DND-41 (cell line): ENCODE measurements around the gene MUCL1.

Source experiments
- ATAC-seq: fragments of 200-7000 bp; cut with Tn5 transposase; 3 replicates; pipeline ENCODE4 v1.9.1; 2021; ENCODE audit warnings: low read depth; ENCODE audit not compliant: insufficient read depth
- DNase-seq: peaks from one replicate; pipeline ENCODE4 v3.0.0-alpha.2; 2020
- H2AFZ ChIP-seq: 2 replicates; pipeline ENCODE4 v1.6.0; 2012; ENCODE audit warnings: low read depth, low read length
- H3K27ac ChIP-seq: 2 replicates; pipeline ENCODE4 v1.5.1; 2012; ENCODE audit warnings: low read length, inconsistent platforms
- H3K27me3 ChIP-seq: fragments of 200-600 bp; sonication (generic); 2 replicates; pipeline ENCODE4 v1.6.0; 2012; ENCODE audit warnings: low read length, mild to moderate bottlenecking, inconsistent platforms; ENCODE audit not compliant: insufficient read depth, poor library complexity
- H3K36me3 ChIP-seq: 2 replicates; pipeline ENCODE4 v1.5.1; 2012; ENCODE audit warnings: low read length, inconsistent platforms; ENCODE audit not compliant: insufficient read depth
- H3K4me1 ChIP-seq: 2 replicates; pipeline ENCODE4 v1.5.1; 2012; ENCODE audit warnings: mild to moderate bottlenecking, low read length; ENCODE audit not compliant: insufficient read depth
- H3K4me2 ChIP-seq: 2 replicates; pipeline ENCODE4 v1.6.0; 2012; ENCODE audit warnings: mild to moderate bottlenecking, moderate library complexity, low read length, inconsistent platforms; ENCODE audit not compliant: insufficient read depth
- H3K4me3 ChIP-seq, 2 experiments: fragments of 200-600 bp in 1 of 2; shearing (Covaris generic) in 1 of 2; 2 replicates each; pipeline ENCODE4 v1.5.1; 2012 to 2016; ENCODE audit warnings: inconsistent platforms in 2 of 2, low read length in 2 of 2, mild to moderate bottlenecking in 2 of 2, low read depth in 1 of 2, moderate library complexity in 1 of 2
- H3K79me2 ChIP-seq: 2 replicates; pipeline ENCODE4 v1.6.0; 2012; ENCODE audit warnings: low read length, inconsistent platforms; ENCODE audit not compliant: insufficient read depth
- H3K9ac ChIP-seq: 2 replicates; pipeline ENCODE4 v1.6.0; 2012; ENCODE audit warnings: low read depth, mild to moderate bottlenecking, inconsistent platforms, low read length, moderate library complexity
- H3K9me3 ChIP-seq: 2 replicates; pipeline ENCODE4 v1.5.1; 2012; ENCODE audit warnings: low read length, moderate library complexity, mild to moderate bottlenecking, inconsistent platforms; ENCODE audit not compliant: insufficient read depth, severe bottlenecking
- H4K20me1 ChIP-seq: 2 replicates; pipeline ENCODE4 v1.6.0; 2012; ENCODE audit warnings: low read length; ENCODE audit not compliant: insufficient read depth
- CTCF ChIP-seq: IDR thresholded peaks from 2 replicates; pipeline ENCODE4 v1.5.1; 2012; ENCODE audit warnings: borderline replicate concordance, low read length, moderate library complexity, mild to moderate bottlenecking; ENCODE audit not compliant: poor library complexity, severe bottlenecking; ENCODE audit errors: extremely low read depth
- EZH2 ChIP-seq: IDR thresholded peaks from 3 replicates; pipeline ENCODE4 v1.6.1; 2012; ENCODE audit warnings: borderline replicate concordance, low read depth, mild to moderate bottlenecking, moderate library complexity, low read length, inconsistent platforms; ENCODE audit not compliant: severe bottlenecking

Gene MUCL1

GRCh38 chr12:54829511-54829910, 24.8 kb upstream of the MUCL1 start:
- no peak overlapping the region for H2AFZ ChIP-seq
- H3K4me1 ChIP-seq: no peaks in the 10 kb centered on the region
- no peak overlapping the region for H3K9ac ChIP-seq
- DNase-seq: no peak
- no peaks in the 10 kb centered on the region for H3K9me3 ChIP-seq
- no peaks in the 10 kb centered on the region for H3K27me3 ChIP-seq
- H3K36me3 ChIP-seq: no peaks in the 10 kb centered on the region
- H3K27ac ChIP-seq: no peak overlapping the region
- H3K79me2 ChIP-seq: no peaks in the 10 kb centered on the region
- H3K4me2 ChIP-seq: no peak overlapping the region
- no peak for ATAC-seq
- no peak overlapping the region for H3K4me3 ChIP-seq
- TF ChIP-seq EZH2 (no peak), CTCF (no peak)
- H4K20me1 ChIP-seq: no peaks in the 10 kb centered on the region

GRCh38 chr12:54830199-54830598, 24.1 kb upstream of the MUCL1 start:
- Histone ChIP-seq H3K36me3 (no peaks in the 10 kb centered on the region), H3K27ac (no peak overlapping the region), H3K27me3 (no peaks in the 10 kb centered on the region), H3K9me3 (no peaks in the 10 kb centered on the region), H3K79me2 (no peaks in the 10 kb centered on the region), H3K4me2 (no peak overlapping the region), H3K9ac (no peak overlapping the region), H4K20me1 (no peaks in the 10 kb centered on the region), H2AFZ (no peak overlapping the region), H3K4me1 (no peaks in the 10 kb centered on the region), H3K4me3 (no peak overlapping the region)
- TF ChIP-seq CTCF (no peak), EZH2 (no peak)
- no peak for ATAC-seq
- no peak for DNase-seq

- H3K4me3 ChIP-seq: no peak overlapping the region
- H4K20me1 ChIP-seq: no peaks in the 10 kb centered on the region
- DNase-seq (no peak), ATAC-seq (no peak)
- TF ChIP-seq CTCF (no peak), EZH2 (no peak)
- no peak overlapping the region for H3K9ac ChIP-seq
- H3K36me3 ChIP-seq: no peaks in the 10 kb centered on the region
- H3K9me3 ChIP-seq: no peaks in the 10 kb centered on the region
- no peaks in the 10 kb centered on the region for H3K4me1 ChIP-seq
- no peak overlapping the region for H2AFZ ChIP-seq
- H3K79me2 ChIP-seq: no peaks in the 10 kb centered on the region
- no peak overlapping the region for H3K4me2 ChIP-seq
- H3K27me3 ChIP-seq: peaks cover 3% of the 10 kb centered on the region
- H3K27ac ChIP-seq: no peak overlapping the region
These were observed 22.7 kb upstream of the MUCL1 start for GRCh38 chr12:54831631-54832030.
